ENCODE data around the gene DIP2C. TPM values are rescaled to one million over a fixed set of nuclear protein-coding genes. Genes with fewer than 3 reads are reported as not detected.
"Not testable (repeated sequence)": the region's sequence is repeated elsewhere in the genome, so short reads cannot be mapped to it uniquely, and the experiment has no call there.

The DIP2C gene
- total RNA-seq, 2 experiments from 2014 or later: 0.85 to 0.95 TPM

DNA sequence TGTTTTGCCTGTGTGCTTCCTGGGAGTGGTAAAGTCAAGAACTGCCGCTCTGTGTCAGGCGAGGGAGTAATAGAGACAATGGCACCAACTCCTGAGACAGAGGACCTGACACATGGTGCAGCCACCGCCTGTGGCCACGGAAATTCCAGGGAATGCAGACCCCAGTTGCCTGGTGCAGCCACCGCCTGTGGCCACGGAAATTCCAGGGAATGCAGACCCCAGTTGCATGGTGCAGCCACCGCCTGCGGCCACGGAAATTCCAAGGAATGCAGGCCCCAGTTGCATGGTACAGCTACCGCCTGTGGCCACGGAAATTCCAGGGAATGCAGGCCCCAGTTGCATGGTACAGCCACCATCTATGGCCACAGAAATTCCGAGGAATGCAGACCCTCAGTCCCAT lies 8.7 kb downstream of the DIP2C start:
- POLR2A ChIA-PET: no interaction called here
- H3K27ac Mint-ChIP-seq: no peak overlapping the region
- H3K4me1 Mint-ChIP-seq (ENCODE audit: low read depth): peaks cover 7% of the 10 kb centered on the region
- DNase-seq: no peak
- intact Hi-C loops (cut with micrococcal nuclease): no loop called here
- CTCF ChIA-PET: no interaction called here
- H3K27me3 Mint-ChIP-seq: peaks cover 5% of the 10 kb centered on the region
- H3K36me3 Mint-ChIP-seq (ENCODE audit: low read depth): no peaks in the 10 kb centered on the region
- H3K4me3 Mint-ChIP-seq: no peak overlapping the region
- no peak for ATAC-seq
- no peaks in the 10 kb centered on the region for H3K9me3 Mint-ChIP-seq
- TF ChIP-seq CTCF (IDR thresholded peaks at IDR 0.05): no peak

- intact Hi-C loops (cut with micrococcal nuclease): no loop called here
- H3K4me1 Mint-ChIP-seq (ENCODE audit: low read depth): peaks cover 7% of the 10 kb centered on the region
- ATAC-seq (no peak), DNase-seq (no peak)
- H3K9me3 Mint-ChIP-seq: no peaks in the 10 kb centered on the region
- no peaks in the 10 kb centered on the region for H3K36me3 Mint-ChIP-seq (ENCODE audit: low read depth)
- no peak overlapping the region for H3K27ac Mint-ChIP-seq
- no peak for TF ChIP-seq CTCF (IDR thresholded peaks at IDR 0.05)
- no peak overlapping the region for H3K4me3 Mint-ChIP-seq
- ChIA-PET POLR2A (no interaction called here), CTCF (no interaction called here)
- peaks cover 5% of the 10 kb centered on the region for H3K27me3 Mint-ChIP-seq
These were observed 9.3 kb downstream of the DIP2C start for GRCh38 chr10:680146-680545.

DNA sequence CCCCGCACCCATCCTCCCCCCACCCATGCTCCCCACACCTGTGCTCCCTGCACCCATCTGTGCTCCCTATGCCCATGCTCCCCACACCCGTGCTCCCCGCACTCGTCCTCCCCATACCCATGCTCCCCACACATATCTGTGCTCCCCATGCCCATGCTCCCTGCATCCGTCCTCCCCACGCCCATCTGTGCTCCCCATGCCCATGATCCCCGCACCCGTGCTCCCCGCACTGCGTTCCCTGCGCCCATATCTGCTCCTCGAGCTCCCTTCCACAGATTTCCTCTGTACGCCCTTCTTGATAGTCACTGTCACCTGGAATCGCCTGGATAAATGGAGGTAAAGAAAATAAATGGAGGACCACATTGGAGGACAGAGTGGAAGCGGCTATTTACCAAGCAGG lies 9.9 kb downstream of the DIP2C start:
- CTCF ChIA-PET: no interaction called here
- intact Hi-C loops (cut with micrococcal nuclease): no loop called here
- POLR2A ChIA-PET: no interaction called here
- Mint-ChIP-seq H3K9me3 (no peaks in the 10 kb centered on the region), H3K36me3 (ENCODE audit: low read depth) (no peaks in the 10 kb centered on the region), H3K27ac (no peak overlapping the region), H3K27me3 (peaks cover 5% of the 10 kb centered on the region), H3K4me3 (no peak overlapping the region), H3K4me1 (ENCODE audit: low read depth) (peaks cover 7% of the 10 kb centered on the region)
- ATAC-seq: no peak
- DNase-seq: no peak
- no peak for TF ChIP-seq CTCF (IDR thresholded peaks at IDR 0.05)

GRCh38 chr10:678662-679005 lies 10.8 kb downstream of the DIP2C start:
- CTCF ChIA-PET; H3K27ac Mint-ChIP-seq; H3K4me3 Mint-ChIP-seq; intact Hi-C loops (cut with micrococcal nuclease); H3K9me3 Mint-ChIP-seq; POLR2A ChIA-PET; H3K36me3 Mint-ChIP-seq (ENCODE audit: low read depth); ATAC-seq; H3K4me1 Mint-ChIP-seq (ENCODE audit: low read depth); DNase-seq; H3K27me3 Mint-ChIP-seq: not testable (repeated sequence)

DNA sequence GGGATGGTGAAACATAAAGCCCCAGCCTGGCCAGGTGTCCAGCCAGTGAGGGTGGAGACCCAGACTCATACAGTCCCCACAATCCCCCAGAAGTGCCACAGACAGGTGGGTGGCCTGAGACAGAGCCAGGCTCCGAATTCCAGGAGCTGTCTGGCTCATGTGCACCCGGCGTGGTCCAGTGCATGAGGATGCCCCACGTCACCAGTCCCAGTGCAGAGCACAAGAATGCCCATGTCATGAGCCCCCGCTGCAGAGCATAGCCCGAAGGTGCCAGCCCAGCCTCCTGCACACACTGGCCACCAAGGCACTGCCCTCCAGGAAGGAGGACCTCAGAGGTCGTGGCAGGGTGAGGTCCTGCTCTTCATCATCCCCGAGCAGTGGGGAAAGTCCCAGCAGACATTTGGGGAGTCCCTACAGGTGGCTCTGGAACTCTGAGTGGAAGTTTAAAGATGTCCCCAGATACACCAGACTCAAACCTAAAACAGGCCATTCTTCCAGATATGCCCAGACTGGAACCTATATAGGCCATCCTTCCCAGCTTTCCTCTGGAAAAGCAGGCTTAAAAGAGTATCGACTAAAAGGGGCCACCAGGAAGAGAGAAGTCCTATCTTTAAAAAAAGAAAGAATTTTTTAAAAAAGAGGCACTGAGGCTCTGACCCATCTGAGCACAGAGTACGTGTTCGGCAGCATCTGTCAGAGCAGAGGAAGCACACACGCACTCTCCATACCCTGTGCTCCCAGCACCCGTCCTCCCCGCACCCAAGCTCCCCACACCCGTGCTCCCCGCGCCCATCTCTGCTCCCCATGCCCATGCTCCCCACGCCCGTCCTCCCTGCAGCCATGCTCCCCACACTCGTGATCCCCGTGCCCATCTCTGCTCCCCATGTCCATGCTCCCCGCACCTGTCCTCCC lies 11.5 kb downstream of the DIP2C start:
- H3K36me3 Mint-ChIP-seq (ENCODE audit: low read depth): no peaks in the 10 kb centered on the region
- intact Hi-C loops (cut with micrococcal nuclease): no loop called here
- no peaks in the 10 kb centered on the region for H3K9me3 Mint-ChIP-seq
- DNase-seq (no peak), ATAC-seq (no peak)
- POLR2A ChIA-PET: no interaction called here
- H3K27me3 Mint-ChIP-seq: peaks cover 5% of the 10 kb centered on the region
- H3K4me1 Mint-ChIP-seq (ENCODE audit: low read depth): peaks cover 7% of the 10 kb centered on the region
- TF ChIP-seq CTCF (IDR thresholded peaks at IDR 0.05): no peak
- no peak overlapping the region for H3K4me3 Mint-ChIP-seq
- no peak overlapping the region for H3K27ac Mint-ChIP-seq
- CTCF ChIA-PET: no interaction called here
